Uterus (tissue), 4 donors: ENCODE data around the gene RBBP8. TPM values are rescaled to one million over a fixed set of nuclear protein-coding genes. Genes with fewer than 3 reads are reported as not detected.

Experiments
- DNase-seq, 2 donors: peaks; one replicate each; pipeline ENCODE4 v3.0.0-alpha.2; 2019 to 2020
- H3K27ac ChIP-seq, 2 donors: fragments of 200-600 bp; sonication (generic); 1 replicate in 1 of 2; 2 replicates in 1 of 2; pipeline ENCODE4 v1.5.1; 2016 to 2018
- H3K27me3 ChIP-seq, 2 donors: fragments of 200-600 bp; sonication (generic); one replicate each; pipeline ENCODE4 v1.5.1; 2018 to 2019; ENCODE audit warnings: control low read depth in 1 of 2
- H3K36me3 ChIP-seq, 2 donors: fragments of 200-600 bp; sonication (generic); one replicate each; pipeline ENCODE4 v1.5.1; 2019; ENCODE audit warnings: control low read depth in 1 of 2
- H3K4me1 ChIP-seq, 2 donors: fragments of 200-600 bp; sonication (generic); one replicate each; pipeline ENCODE4 v1.5.1; 2018 to 2019; ENCODE audit warnings: control low read depth in 1 of 2
- H3K4me3 ChIP-seq, 2 donors: fragments of 200-600 bp; sonication (generic); 1 replicate in 1 of 2; 2 replicates in 1 of 2; pipeline ENCODE4 v1.5.1; 2018 to 2019; ENCODE audit warnings: mild to moderate bottlenecking in 1 of 2
- H3K9me3 ChIP-seq, 2 donors: fragments of 200-600 bp; sonication (generic); one replicate each; pipeline ENCODE4 v1.5.1; 2019; ENCODE audit warnings: control low read depth in 1 of 2
- CTCF ChIP-seq, 4 experiments: fragments of 200-600 bp in 2 of 4; fragments of 450-650 bp in 2 of 4; sonication (generic) in 2 of 4; IDR thresholded peaks; one replicate each; pipeline ENCODE4 v1.5.1; 2016 to 2019; ENCODE audit warnings: antibody characterized with exemption in 4 of 4, mild to moderate bottlenecking in 2 of 4, moderate library complexity in 1 of 4
- POLR2A ChIP-seq, 2 donors: fragments of 450-650 bp; IDR thresholded peaks; one replicate each; pipeline ENCODE4 v1.6.1; 2016; ENCODE audit warnings: antibody characterized with exemption in 2 of 2, mild to moderate bottlenecking in 1 of 2, moderate library complexity in 1 of 2
- intact Hi-C: fragments of 100-400 bp; cut with DNase I; formaldehyde crosslinking; loops from one replicate; pipeline ENCODE4 v1.15.1; 2023; ENCODE audit warnings: low total_unique reads
- total RNA-seq, 4 donors: library from RNA; depleted of rRNA in 3 of 4; stranded (reverse); fragments of >200 nt in 3 of 4; gene quantifications; one replicate each; pipeline versions ENCODE4 v1.1.0 to v1.2.4, GENCODE V29; 2014 to 2023
- donor health status: DM: yes; HTN: yes; CAD: no.

The RBBP8 gene
- total RNA-seq, 4 donors from 2014 or later: 34.8 to 43.5 (median 43.3) TPM

GRCh38 chr18:22975508-22975907 is 42.4 kb downstream of the RBBP8 start:
- peak overlapping the region; percentile 60 to 66 for H3K27ac ChIP-seq
- DNase-seq: no peak
- no peaks in the 10 kb centered on the region for H3K9me3 ChIP-seq
- H3K4me1 ChIP-seq: no peaks in the 10 kb centered on the region
- intact Hi-C loops: no loop called here
- no peak overlapping the region for H3K4me3 ChIP-seq
- no peaks in the 10 kb centered on the region for H3K36me3 ChIP-seq
- no peak for TF ChIP-seq POLR2A (IDR thresholded peaks at IDR 0.05)
- TF ChIP-seq CTCF (IDR thresholded peaks at IDR 0.05): no peak
- no peaks in the 10 kb centered on the region for H3K27me3 ChIP-seq

GRCh38 chr18:22977847-22978701 is 44.9 kb downstream of the RBBP8 start:
- no peaks in the 10 kb centered on the region for H3K36me3 ChIP-seq
- intact Hi-C loops: no loop called here

GRCh38 chr18:22980394-22980793 is 47.3 kb downstream of the RBBP8 start:
- H3K36me3 ChIP-seq: no peaks in the 10 kb centered on the region
- no peaks in the 10 kb centered on the region for H3K4me1 ChIP-seq
- no peak overlapping the region for H3K4me3 ChIP-seq
- TF ChIP-seq POLR2A (IDR thresholded peaks at IDR 0.05) (no peak), CTCF (IDR thresholded peaks at IDR 0.05) (no peak)
- H3K9me3 ChIP-seq: no peaks in the 10 kb centered on the region
- no peak for DNase-seq
- no peaks in the 10 kb centered on the region for H3K27me3 ChIP-seq
- intact Hi-C loops: loop anchor here (10.0 kb wide), 1 partner anchor 166 kb away; no protein-coding TSS in a partner anchor
- no peak overlapping the region for H3K27ac ChIP-seq

More at GRCh38 chr18:22977847-22978701, 44.9 kb downstream of the RBBP8 start:
- no peak for DNase-seq
- Histone ChIP-seq H3K9me3 (no peaks in the 10 kb centered on the region), H3K27me3 (no peaks in the 10 kb centered on the region), H3K4me1 (no peaks in the 10 kb centered on the region), H3K27ac (peak overlapping the region; percentile 59 to 70), H3K4me3 (no peak overlapping the region)
- TF ChIP-seq POLR2A (IDR thresholded peaks at IDR 0.05): no peak
- TF ChIP-seq CTCF (IDR thresholded peaks at IDR 0.05): no peak

- no peak overlapping the region for H3K27ac ChIP-seq
- TF ChIP-seq CTCF (IDR thresholded peaks at IDR 0.05) (no peak), POLR2A (IDR thresholded peaks at IDR 0.05) (no peak)
- intact Hi-C loops: loop anchor here (10.0 kb wide), 1 partner anchor 167 kb away; no protein-coding TSS in a partner anchor
- no peaks in the 10 kb centered on the region for H3K36me3 ChIP-seq
- no peaks in the 10 kb centered on the region for H3K27me3 ChIP-seq
- H3K9me3 ChIP-seq: no peaks in the 10 kb centered on the region
- no peak for DNase-seq
- no peaks in the 10 kb centered on the region for H3K4me1 ChIP-seq
- no peak overlapping the region for H3K4me3 ChIP-seq
These were observed 48.4 kb downstream of the RBBP8 start for GRCh38 chr18:22981274-22982133.
